Nephron progenitor cell (in vitro differentiated cells): ENCODE measurements around the gene PODXL.
A peak's percentile ranks its signal among the peaks of the same experiment; 100 is the strongest.
"Not testable (repeated sequence)": the region's sequence is repeated elsewhere in the genome, so short reads cannot be mapped to it uniquely, and the experiment has no call there.

Experiments used
- DNase-seq: peaks from one replicate; pipeline ENCODE4 v3.0.0; 2021
- H3K27ac Mint-ChIP-seq: 2 replicates; pipeline ENCODE4 v1.8.0; 2021; ENCODE audit warnings: mild to moderate bottlenecking, moderate library complexity, mixed read lengths
- H3K27me3 Mint-ChIP-seq: 2 replicates; pipeline ENCODE4 v1.8.0; 2021; ENCODE audit warnings: mild to moderate bottlenecking, low read depth, mixed read lengths; ENCODE audit not compliant: poor library complexity
- H3K36me3 Mint-ChIP-seq: 2 replicates; pipeline ENCODE4 v1.8.0; 2021; ENCODE audit warnings: low read depth, mixed read lengths
- H3K4me1 Mint-ChIP-seq: 2 replicates; pipeline ENCODE4 v1.8.0; 2021; ENCODE audit warnings: mixed read lengths
- H3K4me3 Mint-ChIP-seq: 2 replicates; pipeline ENCODE4 v1.8.0; 2021; ENCODE audit warnings: mild to moderate bottlenecking, moderate library complexity, mixed read lengths
- H3K9me3 Mint-ChIP-seq: 2 replicates; pipeline ENCODE4 v1.8.0; 2021; ENCODE audit warnings: mild to moderate bottlenecking, moderate library complexity, mixed read lengths
- CTCF ChIP-seq: fragments of 200-600 bp; sonication (generic); IDR thresholded peaks from 2 replicates; pipeline ENCODE4 v1.5.0; 2021; ENCODE audit warnings: antibody characterized with exemption

Gene PODXL

GRCh38 chr7:131505636-131506557, 50.5 kb downstream of the PODXL start:
- H3K36me3 Mint-ChIP-seq, result no peaks in the 10 kb centered on the region
- H3K27me3 Mint-ChIP-seq, result peaks cover 6% of the 10 kb centered on the region
- no peak overlapping the region for H3K4me3 Mint-ChIP-seq
- TF ChIP-seq CTCF, result no peak
- no peaks in the 10 kb centered on the region for H3K9me3 Mint-ChIP-seq
- no peak overlapping the region for H3K27ac Mint-ChIP-seq
- DNase-seq, result no peak
- peaks cover 24% of the 10 kb centered on the region for H3K4me1 Mint-ChIP-seq

GRCh38 chr7:131505037-131505620, 51.3 kb downstream of the PODXL start:
- not testable (repeated sequence) for H3K27me3 Mint-ChIP-seq, H3K9me3 Mint-ChIP-seq, DNase-seq, H3K4me3 Mint-ChIP-seq, H3K36me3 Mint-ChIP-seq
- H3K4me1 Mint-ChIP-seq, result peaks cover 24% of the 10 kb centered on the region
- peak overlapping the region; percentile 64 for H3K27ac Mint-ChIP-seq

- H3K4me3 Mint-ChIP-seq, result no peak overlapping the region
- H3K36me3 Mint-ChIP-seq, result peaks cover 9% of the 10 kb centered on the region
- no peak for DNase-seq
Observed at GRCh38 chr7:131504157-131504899, 52.1 kb downstream of the PODXL start.

GRCh38 chr7:131503639-131504038, 52.8 kb downstream of the PODXL start:
- H3K4me1 Mint-ChIP-seq, result peaks cover 24% of the 10 kb centered on the region
- no peak for TF ChIP-seq CTCF
- no peaks in the 10 kb centered on the region for H3K9me3 Mint-ChIP-seq
- H3K36me3 Mint-ChIP-seq, result peaks cover 16% of the 10 kb centered on the region
- H3K4me3 Mint-ChIP-seq, result no peak overlapping the region
- no peak overlapping the region for H3K27ac Mint-ChIP-seq
- peaks cover 3% of the 10 kb centered on the region for H3K27me3 Mint-ChIP-seq
- DNase-seq, result no peak

More at GRCh38 chr7:131504157-131504899, 52.1 kb downstream of the PODXL start:
- Mint-ChIP-seq H3K27me3 (peaks cover 3% of the 10 kb centered on the region), H3K27ac (peak overlapping the region; percentile 64), H3K9me3 (no peaks in the 10 kb centered on the region), H3K4me1 (peaks cover 24% of the 10 kb centered on the region)
- no peak for TF ChIP-seq CTCF

GRCh38 chr7:131502810-131503508, 53.5 kb downstream of the PODXL start:
- H3K9me3 Mint-ChIP-seq, result no peaks in the 10 kb centered on the region
- peaks cover 24% of the 10 kb centered on the region for H3K4me1 Mint-ChIP-seq
- H3K4me3 Mint-ChIP-seq, result no peak overlapping the region
- peaks cover 3% of the 10 kb centered on the region for H3K27me3 Mint-ChIP-seq
- peaks cover 19% of the 10 kb centered on the region for H3K36me3 Mint-ChIP-seq
- no peak for DNase-seq
- H3K27ac Mint-ChIP-seq, result peak overlapping the region; percentile 94
- no peak for TF ChIP-seq CTCF
